ENCODE measurements around the gene WBP4. TPM values are rescaled to one million over a fixed set of nuclear protein-coding genes. Genes with fewer than 3 reads are reported as not detected.

Gene WBP4
- total RNA-seq, 4 donors from 2014 or later, result 3.4 to 10.3 (median 8.3) TPM

Small RNA genes within 50 kb of the gene (small RNA-seq; reads per million reads assigned to genes)
- gene MIR3168 (0 reads per million in 4 donors), gene RN7SL597P (0 reads per million in 4 donors)

Other genes with a start within 250 kb of the WBP4 start
- 100 to 1,000 TPM in 3 of 4 donors, 10 to 100 TPM in 1; 38.0 to 123 (median 105) TPM for gene ELF1, start 42.2 kb upstream of the WBP4 start, total RNA-seq
- gene KBTBD6, start 71.3 kb downstream of the WBP4 start, total RNA-seq, result 1 to 10 TPM in 3 of 4 donors, under 1 TPM in 1; 0.37 to 4.9 (median 2.1) TPM
- gene KBTBD7, start 133.1 kb downstream of the WBP4 start, total RNA-seq, result 1 to 10 TPM in 3 of 4 donors, under 1 TPM in 1; 0.75 to 7.6 (median 4.2) TPM
- gene MTRF1, start 202.1 kb downstream of the WBP4 start, total RNA-seq, result 10 to 100 TPM in 3 of 4 donors, 1 to 10 TPM in 1; 7.2 to 19.7 (median 12.7) TPM
- 10 to 100 TPM in 3 of 4 donors, 1 to 10 TPM in 1; 9.1 to 38.6 (median 19.6) TPM for gene NAA16, start 249.8 kb downstream of the WBP4 start, total RNA-seq

Data from transverse colon (tissue), 4 donors.